SK-N-MC (cell line): ENCODE data around the gene ZNF506.
"Not testable (repeated sequence)": the region's sequence is repeated elsewhere in the genome, so short reads cannot be mapped to it uniquely, and the experiment has no call there.

ENCODE experiments used
- EZH2 ChIP-seq: fragments of 200-600 bp; sonication (generic); IDR thresholded peaks from one replicate; pipeline ENCODE4 v1.6.1; 2017; ENCODE audit warnings: antibody characterized with exemption
- POLR2AphosphoS5 ChIP-seq: IDR thresholded peaks from 2 replicates; pipeline ENCODE4 v1.6.1; 2012; ENCODE audit warnings: mild to moderate bottlenecking, low read depth, low read length, borderline replicate concordance

GRCh38 chr19:19870086-19870485, 48.5 kb upstream of the ZNF506 start:
- TF ChIP-seq POLR2AphosphoS5, EZH2: not testable (repeated sequence)
